Ovary (tissue), 3 donors: ENCODE measurements around the gene PLXDC2.

Experiments
- CTCF ChIP-seq, 3 donors: fragments of 450-650 bp in 2 of 3; fragments of 200-600 bp in 1 of 3; IDR thresholded peaks; one replicate each; pipeline versions ENCODE4 v1.5.1 to v1.8.0; 2016 to 2022; ENCODE audit warnings: antibody characterized with exemption in 3 of 3, mild to moderate bottlenecking in 1 of 3
- EP300 ChIP-seq: sonication (generic); formaldehyde crosslinking; IDR thresholded peaks from one replicate; pipeline ENCODE4 v1.6.1; 2017; ENCODE audit warnings: antibody characterized with exemption
- POLR2A ChIP-seq: fragments of 450-650 bp; IDR thresholded peaks from one replicate; pipeline ENCODE4 v1.6.1; 2017; ENCODE audit warnings: antibody characterized with exemption, mild to moderate bottlenecking, moderate library complexity
- donor health status: DM: no; HTN: no; CAD: no.

GRCh38 chr10:19956516-19957032 is 140.3 kb downstream of the PLXDC2 start:
- TF ChIP-seq CTCF (IDR thresholded peaks at IDR 0.05) (no peak), POLR2A (no peak), EP300 (no peak)
